IMR-90 (cell line): ENCODE data around the gene CHPF. TPM values are rescaled to one million over a fixed set of nuclear protein-coding genes. Genes with fewer than 3 reads are reported as not detected.

ENCODE experiments used
- ATAC-seq: fragments of 200-7000 bp; cut with Tn5 transposase; 2 replicates; pipeline ENCODE4 v1.9.1; 2020; ENCODE audit warnings: low read depth, mild to moderate bottlenecking, moderate library complexity
- BruUV-seq: library from RNA; stranded (reverse); fragments of 400-500 nt; replicated peaks from 2 replicates; lab custom pipeline; 2021; lab: Mats Ljungman, UMichigan
- CTCF ChIA-PET: fragments of 300-600 bp; formaldehyde crosslinking; extraction: SDS; loops from one replicate; lab custom pipeline; 2021; ENCODE audit warnings: antibody characterized with exemption; lab: Yijun Ruan, JAX
- POLR2A ChIA-PET: fragments of 300-600 bp; sonication (Branson Sonifier 250); formaldehyde crosslinking; loops from one replicate; lab custom pipeline; 2022; ENCODE audit warnings: antibody characterized with exemption; ENCODE audit not compliant: unreplicated experiment; lab: Charles Lee
- DNase-seq: peaks from one replicate; pipeline ENCODE4 v3.0.0; 2013
- H2AFZ ChIP-seq: replicated peaks from 2 replicates; pipeline ENCODE3; 2013; ENCODE audit warnings: low read length, mild to moderate bottlenecking; ENCODE audit not compliant: poor library complexity
- H2AK5ac ChIP-seq: 2 replicates; pipeline ENCODE4 v1.6.1; 2013; ENCODE audit warnings: low read depth, low read length, inconsistent platforms
- H2AK9ac ChIP-seq: replicated peaks from 2 replicates; pipeline ENCODE3; 2013; ENCODE audit warnings: mild to moderate bottlenecking, low read depth, low read length, moderate library complexity; ENCODE audit not compliant: poor library complexity
- H2BK120ac ChIP-seq: 2 replicates; pipeline ENCODE4 v1.6.1; 2013; ENCODE audit warnings: low read depth, low read length, inconsistent platforms
- H2BK15ac ChIP-seq: 3 replicates; pipeline ENCODE4 v1.6.1; 2013; ENCODE audit warnings: low read depth, low read length, inconsistent platforms
- H2BK20ac ChIP-seq: 2 replicates; pipeline ENCODE4 v1.6.1; 2013; ENCODE audit warnings: low read depth, mild to moderate bottlenecking, inconsistent platforms, low read length, moderate library complexity
- H2BK5ac ChIP-seq: 2 replicates; pipeline ENCODE4 v1.6.1; 2013; ENCODE audit warnings: mild to moderate bottlenecking, low read depth, low read length, inconsistent platforms; ENCODE audit not compliant: poor library complexity, severe bottlenecking
- H3K14ac ChIP-seq: replicated peaks from 2 replicates; pipeline ENCODE4 v1.6.1; 2013; ENCODE audit warnings: low read depth, low read length, inconsistent platforms
- H3K18ac ChIP-seq: 2 replicates; pipeline ENCODE4 v1.6.1; 2013; ENCODE audit warnings: low read depth, low read length, control low read depth
- H3K23ac ChIP-seq: 2 replicates; pipeline ENCODE4 v1.6.1; 2013; ENCODE audit warnings: low read depth, low read length, inconsistent platforms
- H3K27ac ChIP-seq: 2 replicates; pipeline ENCODE4 v1.5.1; 2013; ENCODE audit warnings: mild to moderate bottlenecking, control low read depth, low read length; ENCODE audit not compliant: insufficient read depth
- H3K27me3 ChIP-seq: 2 replicates; pipeline ENCODE4 v1.6.1; 2013; ENCODE audit warnings: low read length; ENCODE audit not compliant: control insufficient read depth, insufficient read depth
- H3K36me3 ChIP-seq: 2 replicates; pipeline ENCODE4 v1.6.1; 2013; ENCODE audit warnings: low read length, mixed read lengths; ENCODE audit not compliant: control insufficient read depth, insufficient read depth
- H3K4ac ChIP-seq: 2 replicates; pipeline ENCODE4 v1.6.1; 2013; ENCODE audit warnings: low read depth, low read length, inconsistent platforms
- H3K4me1 ChIP-seq: 2 replicates; pipeline ENCODE4 v1.6.1; 2013; ENCODE audit warnings: low read length, mixed read lengths; ENCODE audit not compliant: control insufficient read depth, insufficient read depth
- H3K4me2 ChIP-seq: 2 replicates; pipeline ENCODE4 v1.6.1; 2013; ENCODE audit warnings: low read depth, mild to moderate bottlenecking, control low read depth, low read length, moderate library complexity
- H3K4me3 ChIP-seq: 2 replicates; pipeline ENCODE4 v1.5.1; 2013; ENCODE audit warnings: low read depth, mild to moderate bottlenecking, control low read depth, low read length, moderate library complexity; ENCODE audit not compliant: insufficient read depth
- H3K56ac ChIP-seq: 2 replicates; pipeline ENCODE4 v1.6.1; 2013; ENCODE audit warnings: low read length, inconsistent platforms; ENCODE audit not compliant: insufficient read depth; ENCODE audit errors: extremely low read depth
- H3K79me1 ChIP-seq, 2 experiments: 2 replicates each; pipeline ENCODE4 v1.6.1; 2013; ENCODE audit warnings: low read length in 2 of 2, inconsistent platforms in 1 of 2, low read depth in 1 of 2
- H3K9ac ChIP-seq: 2 replicates; pipeline ENCODE4 v1.6.1; 2013; ENCODE audit warnings: low read depth, low read length, control low read depth
- H3K9me1 ChIP-seq: 2 replicates; pipeline ENCODE4 v1.6.1; 2013; ENCODE audit warnings: low read length, inconsistent platforms; ENCODE audit not compliant: insufficient read depth
- H3K9me3 ChIP-seq: 2 replicates; pipeline ENCODE4 v1.6.1; 2013; ENCODE audit warnings: low read length; ENCODE audit not compliant: control insufficient read depth, insufficient read depth
- H4K20me1 ChIP-seq: 2 replicates; pipeline ENCODE4 v1.6.1; 2013; ENCODE audit warnings: low read length, inconsistent platforms; ENCODE audit not compliant: insufficient read depth
- H4K5ac ChIP-seq: 2 replicates; pipeline ENCODE4 v1.6.1; 2013; ENCODE audit warnings: mild to moderate bottlenecking, low read depth, low read length, control low read depth
- H4K8ac ChIP-seq, 2 experiments: 2 replicates each; pipeline ENCODE4 v1.6.1; 2013; ENCODE audit warnings: low read depth in 2 of 2, low read length in 2 of 2, control low read depth in 1 of 2, inconsistent platforms in 1 of 2
- H4K91ac ChIP-seq: 2 replicates; pipeline ENCODE4 v1.6.1; 2013; ENCODE audit warnings: low read depth, low read length, inconsistent platforms; ENCODE audit not compliant: insufficient read depth
- BHLHE40 ChIP-seq: fragments of 150-350 bp; IDR thresholded peaks from 2 replicates; pipeline ENCODE4 v1.6.1; 2016; ENCODE audit warnings: mild to moderate bottlenecking, low read depth, low read length
- CHD1 ChIP-seq: IDR thresholded peaks from 2 replicates; pipeline ENCODE4 v1.6.1; 2012; ENCODE audit warnings: low read depth, low read length, improper control_type of control experiment
- CTCF ChIP-seq: conservative IDR thresholded peaks from 2 replicates; pipeline ENCODE4 v1.5.1; 2012; ENCODE audit warnings: mild to moderate bottlenecking, low read depth, low read length, improper control_type of control experiment
- MAFK ChIP-seq: IDR thresholded peaks from 2 replicates; pipeline ENCODE4 v1.6.1; 2012; ENCODE audit warnings: low read depth, low read length, improper control_type of control experiment
- MAZ ChIP-seq: IDR thresholded peaks from 2 replicates; pipeline ENCODE4 v1.6.1; 2012; ENCODE audit warnings: low read depth, mild to moderate bottlenecking, low read length, improper control_type of control experiment, moderate library complexity, borderline replicate concordance
- POLR2A ChIP-seq: IDR thresholded peaks from 2 replicates; pipeline ENCODE4 v1.6.1; 2012; ENCODE audit warnings: mild to moderate bottlenecking, low read depth, low read length
- RAD21 ChIP-seq: IDR thresholded peaks from 2 replicates; pipeline ENCODE4 v1.6.1; 2012; ENCODE audit warnings: low read length, improper control_type of control experiment
- RCOR1 ChIP-seq: IDR thresholded peaks from 2 replicates; pipeline ENCODE4 v1.6.1; 2012; ENCODE audit warnings: mild to moderate bottlenecking, low read length, improper control_type of control experiment; ENCODE audit not compliant: insufficient replicate concordance
- RFX5 ChIP-seq: IDR thresholded peaks from 2 replicates; pipeline ENCODE4 v1.8.0; 2012; ENCODE audit warnings: low read depth, mild to moderate bottlenecking, low read length, moderate library complexity
- SMC3 ChIP-seq: fragments of 150-350 bp; IDR thresholded peaks from 2 replicates; pipeline ENCODE4 v1.6.1; 2016; ENCODE audit warnings: low read depth, mild to moderate bottlenecking, antibody characterized with exemption, low read length, moderate library complexity
- USF2 ChIP-seq: fragments of 150-350 bp; IDR thresholded peaks from 2 replicates; pipeline ENCODE4 v1.6.1; 2017; ENCODE audit warnings: mild to moderate bottlenecking, antibody characterized with exemption, low read length, low read depth
- WGBS, 2 experiments: methylation state at CpG; one replicate each; pipeline versions ENCODE4 v1.1.5 to v1.1.7; 2013; ENCODE audit warnings: missing lambda C conversion rate in 2 of 2; ENCODE audit not compliant: insufficient read length in 1 of 2; ENCODE audit errors: extremely low coverage in 2 of 2; 5-methylcytosine and 5-hydroxymethylcytosine counted together
- dilution Hi-C: fragments of 300-500 bp; cut with HindIII; formaldehyde crosslinking; loops from one replicate; pipeline ENCODE4 v1.14.3; 2018; ENCODE audit warnings: low sequenced_read_pairs; ENCODE audit not compliant: unreplicated experiment
- in situ Hi-C: fragments of 300-500 bp; cut with MboI; formaldehyde crosslinking; loops from 3 replicates; pipeline ENCODE4 v1.14.3; 2019; ENCODE audit warnings: low sequenced_read_pairs, inconsistent platforms, mixed read lengths
- intact Hi-C: fragments of 100-400 bp; cut with micrococcal nuclease; formaldehyde crosslinking; loops from 2 replicates; pipeline ENCODE4 v1.10.0; 2022
- polyA plus RNA-seq, 3 experiments: library from polyadenylated mRNA; depleted of rRNA; stranded (reverse); fragments of >200 nt; gene quantifications; 2 replicates each; pipeline ENCODE4 v1.2.3, GENCODE V29; 2012; ENCODE audit warnings: low replicate concordance in 1 of 3
- total RNA-seq: library from RNA; depleted of rRNA; stranded (reverse); fragments of >200 nt; gene quantifications from 2 replicates; pipeline ENCODE4 v1.2.3, GENCODE V29; 2012

CHPF gene
- total and polyA plus RNA-seq, 2 of the 4 experiments (the other 2 are of a cell fraction), result 24.0 to 115 TPM

- TF ChIP-seq CTCF, result 0 out of 2 replicates have a peak, but pooled peaks have one; percentile 0
These were observed at the start of gene CHPF, which contains the start of gene TMEM198 (continued) for GRCh38 chr2:219543596-219544358.

GRCh38 chr2:219593154-219593553 lies 49.5 kb upstream of the CHPF start:
- no peak overlapping the region for H3K18ac ChIP-seq
- DNase-seq (no peak), ATAC-seq (no peak)
- H2AK5ac ChIP-seq, result no peak overlapping the region
- in situ Hi-C loops (no loop called here), dilution Hi-C loops (no loop called here), intact Hi-C loops (no loop called here)
- H2AFZ ChIP-seq, result no peak overlapping the region
- no peak overlapping the region for H2BK5ac ChIP-seq
- H3K27me3 ChIP-seq, result peaks cover 6% of the 10 kb centered on the region
- H2BK15ac ChIP-seq, result no peak overlapping the region
- H3K9ac ChIP-seq, result no peak overlapping the region
- H3K23ac ChIP-seq, result no peak overlapping the region
- no TSS peak for BruUV-seq
- ChIA-PET POLR2A (no interaction called here), CTCF (no interaction called here)
- H4K20me1 ChIP-seq, result no peaks in the 10 kb centered on the region
- no peak overlapping the region for H2BK20ac ChIP-seq
- no peak overlapping the region for H4K8ac ChIP-seq
- H3K4ac ChIP-seq, result no peak overlapping the region
- no peak overlapping the region for H3K14ac ChIP-seq
- H3K36me3 ChIP-seq, result no peaks in the 10 kb centered on the region
- H3K4me1 ChIP-seq, result peaks cover 2% of the 10 kb centered on the region
- no peak overlapping the region for H3K27ac ChIP-seq
- H2BK120ac ChIP-seq, result no peak overlapping the region
- H3K79me1 ChIP-seq, result peaks cover under 1 to 2% of the 10 kb centered on the region in 2 experiments
- no peak overlapping the region for H3K56ac ChIP-seq
- H3K4me2 ChIP-seq, result no peak overlapping the region
- no peaks in the 10 kb centered on the region for H3K9me3 ChIP-seq
- H3K4me3 ChIP-seq, result no peak overlapping the region
- WGBS, 2 experiments, result 86% methylated on average over 1 of the region's 2 CpGs; no CpG with 5 or more reads in 1 of the 2 experiments
- H4K5ac ChIP-seq, result no peak overlapping the region
- H4K91ac ChIP-seq, result no peak overlapping the region
- H2AK9ac ChIP-seq, result no peak overlapping the region
- peaks cover 3% of the 10 kb centered on the region; the same call in 1 of the 2 replicates for H3K9me1 ChIP-seq
- TF ChIP-seq USF2 (no peak), RAD21 (no peak), SMC3 (no peak), MAFK (no peak), RCOR1 (no peak), CTCF (no peak), RFX5 (no peak), CHD1 (no peak), BHLHE40 (no peak), MAZ (no peak), POLR2A (no peak)
